ENCODE data around the gene ENPP4. TPM values are rescaled to one million over a fixed set of nuclear protein-coding genes. Genes with fewer than 3 reads are reported as not detected.

The ENPP4 gene
- total RNA-seq, 2 donors from 2014 or later: 16.9 to 17.5 TPM

DNA sequence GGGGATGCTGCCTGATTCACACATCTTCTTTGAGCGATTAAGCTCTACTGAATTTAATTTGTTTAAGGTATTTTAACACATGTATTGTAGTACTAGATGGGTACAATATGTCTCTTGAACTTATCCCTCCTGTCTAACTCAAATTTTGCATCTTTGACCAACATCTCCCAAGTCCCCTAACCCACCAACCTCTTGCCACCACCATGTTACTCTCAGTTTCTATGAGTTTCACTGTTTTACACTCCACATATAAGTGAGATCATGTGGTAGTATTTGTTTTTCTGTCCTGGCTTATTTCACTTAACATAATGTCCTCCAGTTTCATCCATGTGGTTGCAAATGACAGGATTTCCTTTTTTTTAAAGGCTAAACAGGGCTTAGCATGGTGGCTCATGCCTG lies 38.7 kb upstream of the ENPP4 start:
- no peak for TF ChIP-seq POLR2A (IDR thresholded peaks at IDR 0.05)
- TF ChIP-seq POLR2AphosphoS5 (IDR thresholded peaks at IDR 0.05): no peak
- TF ChIP-seq, protein P1, sequence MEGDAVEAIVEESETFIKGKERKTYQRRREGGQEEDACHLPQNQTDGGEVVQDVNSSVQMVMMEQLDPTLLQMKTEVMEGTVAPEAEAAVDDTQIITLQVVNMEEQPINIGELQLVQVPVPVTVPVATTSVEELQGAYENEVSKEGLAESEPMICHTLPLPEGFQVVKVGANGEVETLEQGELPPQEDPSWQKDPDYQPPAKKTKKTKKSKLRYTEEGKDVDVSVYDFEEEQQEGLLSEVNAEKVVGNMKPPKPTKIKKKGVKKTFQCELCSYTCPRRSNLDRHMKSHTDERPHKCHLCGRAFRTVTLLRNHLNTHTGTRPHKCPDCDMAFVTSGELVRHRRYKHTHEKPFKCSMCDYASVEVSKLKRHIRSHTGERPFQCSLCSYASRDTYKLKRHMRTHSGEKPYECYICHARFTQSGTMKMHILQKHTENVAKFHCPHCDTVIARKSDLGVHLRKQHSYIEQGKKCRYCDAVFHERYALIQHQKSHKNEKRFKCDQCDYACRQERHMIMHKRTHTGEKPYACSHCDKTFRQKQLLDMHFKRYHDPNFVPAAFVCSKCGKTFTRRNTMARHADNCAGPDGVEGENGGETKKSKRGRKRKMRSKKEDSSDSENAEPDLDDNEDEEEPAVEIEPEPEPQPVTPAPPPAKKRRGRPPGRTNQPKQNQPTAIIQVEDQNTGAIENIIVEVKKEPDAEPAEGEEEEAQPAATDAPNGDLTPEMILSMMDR (IDR thresholded peaks at IDR 0.05): no peak
- no peaks in the 10 kb centered on the region for H3K27me3 ChIP-seq (replicated peaks; ENCODE audit: insufficient read depth)
- intact Hi-C loops (cut with DNase I): loop anchor here (2.0 to 5.0 kb wide), 2 partner anchors 131 to 320 kb away; no protein-coding TSS in a partner anchor
- no peak for DNase-seq (ENCODE audit: low spot score)
- H3K4me3 ChIP-seq: no peak overlapping the region
- no peaks in the 10 kb centered on the region for H3K9me3 ChIP-seq
- no peaks in the 10 kb centered on the region for H3K4me1 ChIP-seq (replicated peaks)
- H3K36me3 ChIP-seq: no peaks in the 10 kb centered on the region
- no peak overlapping the region for H3K27ac ChIP-seq
- WGBS: 96% methylated on average over 1 of the region's 1 CpG

DNA sequence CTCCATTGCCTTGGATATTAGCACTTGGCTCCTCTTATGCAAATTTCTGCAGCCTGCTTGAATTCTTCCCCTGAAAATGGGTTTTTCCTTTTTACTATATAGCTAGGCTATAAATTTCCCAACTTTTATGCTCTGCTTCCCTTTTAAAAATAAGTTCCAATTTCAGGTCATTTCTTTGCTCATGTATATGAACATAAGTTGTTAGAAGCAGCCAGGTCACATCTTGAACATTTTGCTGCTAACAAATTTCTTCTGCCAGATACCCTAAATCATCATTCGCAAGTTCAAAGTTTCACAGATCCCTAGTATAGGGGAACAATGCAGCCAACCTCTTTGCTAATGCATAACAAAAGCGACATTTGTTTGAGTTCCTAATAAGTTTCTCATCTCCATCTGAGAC lies 34.5 kb upstream of the ENPP4 start:
- Histone ChIP-seq H3K9me3 (no peaks in the 10 kb centered on the region), H3K36me3 (no peaks in the 10 kb centered on the region), H3K27ac (no peak overlapping the region), H3K4me1 (replicated peaks) (no peaks in the 10 kb centered on the region), H3K4me3 (no peak overlapping the region), H3K27me3 (replicated peaks; ENCODE audit: insufficient read depth) (no peaks in the 10 kb centered on the region)
- 97% methylated on average over 2 of the region's 2 CpGs for WGBS
- no peak for TF ChIP-seq POLR2A (IDR thresholded peaks at IDR 0.05)
- TF ChIP-seq, protein P1 (IDR thresholded peaks at IDR 0.05): no peak
- no peak for TF ChIP-seq POLR2AphosphoS5 (IDR thresholded peaks at IDR 0.05)
- intact Hi-C loops (cut with DNase I): no loop called here
- DNase-seq (ENCODE audit: low spot score): no peak

DNA sequence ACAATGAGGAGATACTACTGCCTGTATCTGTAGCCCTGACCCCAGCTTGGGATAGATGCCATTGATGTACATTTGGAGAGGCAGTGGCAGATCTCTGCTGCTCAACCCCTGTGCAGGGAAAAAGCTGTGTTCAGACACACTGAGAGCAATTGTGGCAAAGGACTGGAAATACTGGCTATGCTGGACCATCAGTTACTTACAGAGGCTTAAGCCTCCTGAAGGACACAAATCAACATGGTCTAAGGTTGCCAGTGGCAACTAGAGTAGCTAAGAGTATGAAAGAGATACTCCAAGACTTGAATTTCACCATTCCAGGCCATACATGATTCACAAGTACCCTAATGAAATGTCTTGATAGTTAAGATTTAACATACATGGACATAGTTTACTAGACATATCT lies 32.4 kb upstream of the ENPP4 start:
- Histone ChIP-seq H3K9me3 (no peaks in the 10 kb centered on the region), H3K4me1 (replicated peaks) (no peaks in the 10 kb centered on the region), H3K27ac (no peak overlapping the region), H3K36me3 (no peaks in the 10 kb centered on the region), H3K27me3 (replicated peaks; ENCODE audit: insufficient read depth) (no peaks in the 10 kb centered on the region), H3K4me3 (no peak overlapping the region)
- no peak for DNase-seq (ENCODE audit: low spot score)
- TF ChIP-seq POLR2A (IDR thresholded peaks at IDR 0.05) (no peak), POLR2AphosphoS5 (IDR thresholded peaks at IDR 0.05) (no peak)
- TF ChIP-seq, protein P1 (IDR thresholded peaks at IDR 0.05): no peak
- intact Hi-C loops (cut with DNase I): no loop called here

DNA sequence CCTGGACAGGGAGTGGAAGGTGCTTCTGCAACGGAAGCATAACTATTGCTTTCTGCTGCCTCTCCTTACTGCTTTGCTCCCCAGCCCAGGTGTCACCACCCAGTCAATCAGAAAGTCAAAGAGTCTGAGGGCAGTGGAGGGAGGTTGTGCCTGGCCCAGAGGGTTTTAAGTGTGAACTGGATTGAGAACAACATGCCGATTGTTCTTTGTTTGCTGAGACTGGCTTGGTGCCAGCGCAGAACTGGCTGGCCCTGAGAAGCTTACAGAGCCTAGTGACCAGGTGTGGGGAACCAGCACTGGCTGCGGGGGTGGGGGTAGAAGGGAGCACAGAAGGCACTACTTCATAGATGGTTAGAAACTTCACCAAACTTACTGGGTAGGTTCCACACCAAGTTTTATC lies 31.1 kb upstream of the ENPP4 start:
- H3K27me3 ChIP-seq (replicated peaks; ENCODE audit: insufficient read depth): no peaks in the 10 kb centered on the region
- TF ChIP-seq POLR2A (IDR thresholded peaks at IDR 0.05) (no peak), POLR2AphosphoS5 (IDR thresholded peaks at IDR 0.05) (no peak)
- TF ChIP-seq, protein P1 (IDR thresholded peaks at IDR 0.05): no peak
- intact Hi-C loops (cut with DNase I): no loop called here
- DNase-seq (ENCODE audit: low spot score): peak; percentile 60
- no peak overlapping the region for H3K4me3 ChIP-seq
- no peak overlapping the region for H3K27ac ChIP-seq
- 32% methylated on average over 4 of the region's 4 CpGs for WGBS
- no peaks in the 10 kb centered on the region for H3K9me3 ChIP-seq
- H3K4me1 ChIP-seq (replicated peaks): no peaks in the 10 kb centered on the region
- H3K36me3 ChIP-seq: no peaks in the 10 kb centered on the region

DNA sequence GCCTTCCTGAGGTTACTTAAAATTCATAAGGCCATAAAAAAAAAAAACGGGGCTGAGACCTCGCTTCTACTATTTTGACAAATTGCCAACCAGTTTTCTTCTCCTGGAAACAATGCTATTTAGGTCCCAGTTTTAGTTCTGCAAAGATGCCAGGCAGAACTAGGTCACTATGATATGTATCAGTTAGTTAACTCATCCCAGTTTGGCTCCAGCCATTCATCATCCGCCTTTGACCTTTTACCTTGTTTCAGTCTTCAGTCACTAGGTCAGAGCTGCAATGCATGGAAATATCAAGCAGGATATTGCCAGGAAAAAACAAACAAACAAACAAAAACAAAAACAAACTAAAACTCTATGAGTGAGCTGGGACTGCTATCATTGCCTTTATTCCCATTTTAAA lies 29.8 kb upstream of the ENPP4 start:
- Histone ChIP-seq H3K9me3 (no peaks in the 10 kb centered on the region), H3K27me3 (replicated peaks; ENCODE audit: insufficient read depth) (no peaks in the 10 kb centered on the region), H3K27ac (no peak overlapping the region), H3K36me3 (no peaks in the 10 kb centered on the region), H3K4me3 (no peak overlapping the region), H3K4me1 (replicated peaks) (no peaks in the 10 kb centered on the region)
- DNase-seq (ENCODE audit: low spot score): no peak
- WGBS: 26% methylated on average over 3 of the region's 3 CpGs
- intact Hi-C loops (cut with DNase I): no loop called here
- TF ChIP-seq POLR2AphosphoS5 (IDR thresholded peaks at IDR 0.05) (no peak), POLR2A (IDR thresholded peaks at IDR 0.05) (no peak)
- TF ChIP-seq, protein P1 (IDR thresholded peaks at IDR 0.05): no peak

Measured in prostate gland (tissue), 2 donors.